GM18909 (cell line): Measurements from ENCODE around the gene DCLK2.
A peak's percentile ranks its signal among the peaks of the same experiment; 100 is the strongest.

Experiments
- ATAC-seq: cut with Tn5 transposase; IDR thresholded peaks from one replicate; pipeline ENCODE4 v1.9.1; 2021; ENCODE audit warnings: mild to moderate bottlenecking; ENCODE audit not compliant: unreplicated experiment, poor library complexity

Gene DCLK2

DNA sequence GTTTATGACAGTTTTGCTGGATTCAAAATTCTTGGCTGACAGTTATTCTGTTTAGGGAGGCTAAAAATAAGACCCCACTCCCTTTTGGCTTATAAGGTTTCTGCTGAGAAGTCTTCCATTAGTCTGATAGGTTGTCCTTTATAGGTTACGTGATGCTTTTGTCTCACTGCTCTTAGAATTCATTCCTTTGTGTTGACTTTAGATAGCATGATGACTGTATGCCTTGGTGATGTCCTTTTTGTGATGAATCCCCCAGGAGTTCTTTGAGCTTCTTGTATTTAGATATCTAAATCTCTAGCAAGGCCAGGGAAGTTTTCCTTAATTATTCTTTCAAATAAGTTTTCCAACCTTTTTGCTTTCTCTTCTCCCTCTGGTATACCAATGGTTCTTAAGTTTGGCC, 36.4 kb downstream of the DCLK2 start:
- ATAC-seq, result no peak

GRCh38 chr4:150115851-150116250, 37.6 kb downstream of the DCLK2 start:
- no peak for ATAC-seq

GRCh38 chr4:150116506-150116905, 38.3 kb downstream of the DCLK2 start:
- ATAC-seq, result no peak

- ATAC-seq, result no peak
Observed at GRCh38 chr4:150117094-150117493, 38.8 kb downstream of the DCLK2 start.

DNA sequence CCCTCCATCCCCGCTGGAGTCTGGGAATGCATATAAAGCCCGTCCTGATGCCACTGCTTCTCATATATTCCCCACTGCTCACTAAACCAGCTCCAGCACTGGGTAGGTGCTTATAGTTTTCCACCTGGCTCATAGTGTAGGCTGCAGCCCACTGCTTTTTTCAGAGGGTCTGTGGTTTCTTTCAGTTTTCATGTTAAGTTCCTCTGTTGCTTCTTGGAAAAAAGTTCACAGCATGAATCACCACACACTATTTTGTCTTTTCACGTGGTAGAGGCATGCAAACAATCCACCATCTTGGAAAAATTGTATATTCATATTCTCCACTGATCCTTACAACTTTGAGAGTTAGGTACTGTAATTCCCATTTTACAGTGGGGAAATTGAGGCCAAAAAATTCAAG, 39.4 kb downstream of the DCLK2 start:
- no peak for ATAC-seq

GRCh38 chr4:150119492-150119891, 41.2 kb downstream of the DCLK2 start:
- no peak for ATAC-seq

- no peak for ATAC-seq
Observed at GRCh38 chr4:150123087-150123486, 44.8 kb downstream of the DCLK2 start.

DNA sequence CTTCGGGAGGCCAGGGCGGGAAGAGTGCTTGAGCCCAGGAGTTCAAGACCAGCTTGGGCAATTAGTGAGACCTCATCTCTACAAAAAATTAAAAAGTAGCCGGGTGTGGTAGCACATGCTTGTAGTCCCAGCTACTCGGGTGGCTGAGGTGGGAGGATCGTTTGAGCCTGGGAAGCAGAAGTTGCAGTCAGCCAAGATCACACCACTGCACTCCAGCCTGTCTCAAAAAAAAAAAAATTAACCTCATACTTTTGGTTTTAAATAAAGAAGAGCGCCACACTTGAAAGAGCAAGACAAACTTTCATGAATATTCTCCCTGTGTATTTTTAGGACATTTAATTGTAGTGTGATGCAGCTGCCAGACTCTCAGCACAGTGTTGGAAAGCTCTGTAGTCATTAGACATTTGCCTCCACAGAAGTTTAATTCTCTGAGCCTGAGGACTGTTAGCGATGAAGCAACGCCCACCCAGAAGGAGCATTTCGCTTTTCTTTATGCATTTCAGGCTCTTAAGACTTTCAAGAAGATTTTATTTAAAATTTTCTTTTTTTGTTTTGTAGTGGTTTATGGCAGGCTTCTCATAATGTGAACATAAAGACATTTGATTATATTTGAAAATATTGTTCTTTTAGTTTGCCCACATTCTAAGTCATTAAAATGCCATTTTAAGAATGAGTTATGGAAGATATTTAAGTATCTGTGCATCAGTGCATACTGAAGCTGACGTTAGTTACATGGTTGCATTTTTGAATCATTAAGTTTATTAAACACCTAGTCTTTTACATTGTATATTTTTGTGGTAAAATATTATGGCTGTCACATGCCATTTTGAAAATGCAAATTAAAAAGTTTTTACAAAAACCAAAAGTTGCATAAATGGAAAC, 45.8 kb downstream of the DCLK2 start:
- ATAC-seq, result no peak

GRCh38 chr4:150126201-150126863, 48.1 kb downstream of the DCLK2 start:
- ATAC-seq, result no peak

- ATAC-seq, result peak; percentile 63
Observed at GRCh38 chr4:150126864-150127203, 48.6 kb downstream of the DCLK2 start.

GRCh38 chr4:150127757-150128156, 49.5 kb downstream of the DCLK2 start:
- no peak for ATAC-seq

- no peak for ATAC-seq
Observed at GRCh38 chr4:150130933-150131332, 52.7 kb downstream of the DCLK2 start.

DNA sequence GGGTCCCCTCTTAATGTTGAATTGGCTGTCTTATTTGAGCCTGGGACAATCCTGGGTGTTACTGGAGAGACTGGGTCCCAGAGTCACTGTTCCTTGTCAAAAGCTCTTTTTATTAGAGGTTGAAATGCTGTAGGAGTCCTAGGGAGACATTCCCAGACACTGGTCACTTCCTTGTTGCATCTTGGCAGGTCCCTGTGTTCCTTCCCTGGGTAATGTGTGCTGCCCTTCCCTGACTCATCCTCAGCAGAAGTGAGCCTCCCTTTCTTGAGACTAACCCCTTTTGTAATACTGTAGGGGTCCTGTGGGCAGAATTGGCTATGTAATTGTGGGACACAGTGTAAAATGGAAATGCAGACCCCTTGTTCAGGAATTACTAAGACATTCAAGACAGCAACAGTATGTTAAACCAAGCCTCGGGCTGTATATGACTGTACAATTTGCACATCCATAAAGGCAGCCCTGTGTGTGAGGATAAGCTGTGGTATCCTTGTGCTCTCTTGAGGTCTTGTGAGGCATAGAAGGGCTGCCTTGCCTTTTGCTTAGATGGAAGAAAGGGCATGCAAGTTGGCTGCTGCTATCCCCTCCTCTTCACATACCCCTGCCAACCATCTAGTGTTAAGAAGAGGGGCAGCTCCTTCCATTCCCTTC, 53.5 kb downstream of the DCLK2 start:
- no peak for ATAC-seq

DNA sequence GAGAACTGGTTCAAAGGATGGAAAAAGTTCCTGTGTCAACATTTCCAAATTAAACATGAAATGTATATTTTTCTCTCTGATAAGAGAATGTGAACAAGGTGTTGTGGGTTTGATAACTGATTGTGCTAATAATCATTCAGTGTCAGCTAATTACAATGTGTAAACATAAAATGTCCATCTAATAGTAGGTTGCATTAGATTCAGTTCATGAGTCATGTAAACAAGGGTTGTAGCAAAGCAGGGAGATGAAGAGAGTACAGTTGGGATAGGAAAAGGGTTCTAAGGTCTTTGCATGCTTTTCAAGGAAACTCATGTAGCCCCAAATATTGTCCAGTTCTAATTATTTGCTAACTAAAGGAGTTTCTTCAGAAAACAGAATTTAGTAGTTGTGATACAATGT, 55.4 kb downstream of the DCLK2 start:
- no peak for ATAC-seq

- ATAC-seq, result no peak
Observed at GRCh38 chr4:150135134-150135772, 57.0 kb downstream of the DCLK2 start.

GRCh38 chr4:150136036-150136435, 57.8 kb downstream of the DCLK2 start:
- ATAC-seq, result no peak

- ATAC-seq, result no peak
Observed at GRCh38 chr4:150136481-150136880, 58.2 kb downstream of the DCLK2 start.

GRCh38 chr4:150139297-150139865, 61.1 kb downstream of the DCLK2 start:
- ATAC-seq, result no peak

DNA sequence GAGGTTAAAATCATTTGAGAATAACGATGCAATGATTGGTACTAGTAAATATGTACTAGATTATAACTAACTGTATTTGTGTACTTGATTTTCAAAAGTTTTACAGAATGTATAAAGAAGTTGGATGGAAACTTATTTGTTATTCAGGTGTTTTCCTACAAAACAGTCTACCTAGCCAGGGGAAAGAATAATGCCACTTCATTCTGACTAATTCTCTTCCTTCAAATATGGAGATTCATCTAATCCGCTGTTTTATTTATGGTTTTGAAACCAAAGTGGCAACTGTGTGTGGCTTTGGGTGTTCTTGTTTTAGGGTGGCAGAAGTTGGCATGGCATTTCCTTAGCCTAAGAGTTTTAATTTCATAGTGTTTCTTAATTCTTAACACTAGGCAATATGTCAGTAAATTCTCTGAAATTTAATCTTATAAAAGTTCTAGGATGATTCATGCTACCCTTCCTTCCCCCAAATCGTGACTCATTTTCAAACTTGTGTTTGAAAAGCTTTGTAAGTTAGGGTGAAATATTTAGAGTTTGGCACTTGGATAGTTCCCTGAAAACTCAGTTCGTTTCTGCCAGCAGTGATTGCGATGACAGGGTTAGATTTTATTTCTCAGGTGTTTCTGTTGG, 62.6 kb downstream of the DCLK2 start:
- ATAC-seq, result no peak

- no peak for ATAC-seq
Observed at GRCh38 chr4:150141756-150142155, 63.5 kb downstream of the DCLK2 start.
